ENCODE data around the gene GJD2. TPM values are rescaled to one million over a fixed set of nuclear protein-coding genes. Genes with fewer than 3 reads are reported as not detected.

Gene GJD2
- polyA plus RNA-seq, 3 donors: not detected

DNA sequence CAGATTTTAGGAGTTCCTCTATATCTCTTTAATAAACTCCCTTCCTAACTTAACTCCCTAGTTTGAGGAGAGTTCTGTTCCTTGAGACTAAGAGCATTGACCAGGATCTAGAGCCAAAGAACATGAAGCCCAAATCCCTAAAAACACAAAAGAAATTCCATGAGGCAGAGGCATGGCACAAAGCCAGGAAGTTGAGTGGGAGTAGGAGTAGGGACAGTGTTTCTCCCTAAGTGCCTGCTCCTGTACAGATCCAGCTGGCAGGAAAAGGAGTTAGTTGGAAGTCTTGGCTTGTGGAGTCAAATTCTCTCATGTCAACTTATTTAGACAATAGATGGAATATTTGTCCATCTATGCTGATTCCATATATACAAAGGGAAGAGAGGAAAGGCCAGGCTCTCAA is 29.2 kb upstream of the GJD2 start:
- Mint-ChIP-seq H3K4me1 (no peaks in the 10 kb centered on the region), H3K4me3 (no peak overlapping the region), H3K36me3 (no peaks in the 10 kb centered on the region), H3K27ac (no peak overlapping the region), H3K9me3 (peaks cover 0 to 11% (median 7%) of the 10 kb centered on the region in 7 donors), H3K27me3 (ENCODE audit: low read depth in 3 of 3) (peaks cover 0 to 8% (median 3%) of the 10 kb centered on the region in 3 donors)
- no peak for DNase-seq
- Histone ChIP-seq H3K4me1 (ENCODE audit: control insufficient read depth in 1 of 2, insufficient read depth in 2 of 2, low read length in 2 of 2) (no peaks in the 10 kb centered on the region), H3K4me2 (replicated peaks; ENCODE audit: extremely low read depth, low read length, poor library complexity, severe bottlenecking) (no peak overlapping the region), H3K27ac (ENCODE audit: low read depth in 1 of 2, low read length in 2 of 2) (no peak overlapping the region), H3K4me3 (replicated peaks in 1 of 3; ENCODE audit: low read depth in 2 of 3, low read length in 3 of 3) (no peak overlapping the region), H3K9ac (ENCODE audit: insufficient read depth, low read length, poor library complexity, severe bottlenecking) (no peak overlapping the region), H3K27me3 (ENCODE audit: control insufficient read depth in 2 of 2, insufficient read depth in 2 of 2, low read length in 2 of 2) (no peaks in the 10 kb centered on the region), H3K9me3 (replicated peaks in 1 of 2; ENCODE audit: control insufficient read depth in 1 of 2, insufficient read depth in 1 of 2, low read length in 2 of 2) (no peaks in the 10 kb centered on the region), H2AFZ (ENCODE audit: insufficient read depth, low read depth, low read length, poor library complexity, severe bottlenecking) (no peak overlapping the region), H4K20me1 (ENCODE audit: insufficient read depth, low read length) (no peaks in the 10 kb centered on the region), H3K36me3 (replicated peaks in 1 of 2; ENCODE audit: control insufficient read depth in 1 of 2, insufficient read depth in 2 of 2, low read length in 2 of 2) (no peaks in the 10 kb centered on the region), H3K79me2 (ENCODE audit: insufficient read depth, low read length) (no peaks in the 10 kb centered on the region)
- TF ChIP-seq, protein P1, sequence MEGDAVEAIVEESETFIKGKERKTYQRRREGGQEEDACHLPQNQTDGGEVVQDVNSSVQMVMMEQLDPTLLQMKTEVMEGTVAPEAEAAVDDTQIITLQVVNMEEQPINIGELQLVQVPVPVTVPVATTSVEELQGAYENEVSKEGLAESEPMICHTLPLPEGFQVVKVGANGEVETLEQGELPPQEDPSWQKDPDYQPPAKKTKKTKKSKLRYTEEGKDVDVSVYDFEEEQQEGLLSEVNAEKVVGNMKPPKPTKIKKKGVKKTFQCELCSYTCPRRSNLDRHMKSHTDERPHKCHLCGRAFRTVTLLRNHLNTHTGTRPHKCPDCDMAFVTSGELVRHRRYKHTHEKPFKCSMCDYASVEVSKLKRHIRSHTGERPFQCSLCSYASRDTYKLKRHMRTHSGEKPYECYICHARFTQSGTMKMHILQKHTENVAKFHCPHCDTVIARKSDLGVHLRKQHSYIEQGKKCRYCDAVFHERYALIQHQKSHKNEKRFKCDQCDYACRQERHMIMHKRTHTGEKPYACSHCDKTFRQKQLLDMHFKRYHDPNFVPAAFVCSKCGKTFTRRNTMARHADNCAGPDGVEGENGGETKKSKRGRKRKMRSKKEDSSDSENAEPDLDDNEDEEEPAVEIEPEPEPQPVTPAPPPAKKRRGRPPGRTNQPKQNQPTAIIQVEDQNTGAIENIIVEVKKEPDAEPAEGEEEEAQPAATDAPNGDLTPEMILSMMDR (IDR thresholded peaks at IDR 0.05): no peak
- intact Hi-C loops (cut with micrococcal nuclease): no loop called here

DNA sequence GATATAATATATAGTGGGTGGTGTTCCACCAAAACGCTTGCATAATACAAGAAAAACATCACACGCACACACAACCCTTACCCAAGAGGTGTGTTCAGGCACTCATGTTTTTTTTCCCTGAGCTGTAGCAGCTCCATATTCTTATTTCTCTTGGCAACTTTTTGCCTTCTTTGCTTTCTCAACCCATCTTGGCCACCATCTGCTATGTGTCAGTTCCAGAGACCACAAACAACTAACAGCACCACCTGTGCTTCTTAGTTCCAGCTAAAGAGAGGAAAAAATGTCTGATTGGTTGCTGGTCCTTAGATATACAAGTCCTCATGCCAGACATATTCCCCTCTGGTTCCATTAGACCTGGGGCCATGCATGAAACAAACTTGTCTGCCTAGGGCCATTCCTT is 28.6 kb upstream of the GJD2 start:
- no peak overlapping the region for H3K27ac Mint-ChIP-seq
- peaks cover 0 to 8% (median 3%) of the 10 kb centered on the region in 3 donors for H3K27me3 Mint-ChIP-seq (ENCODE audit: low read depth in 3 of 3)
- Histone ChIP-seq H3K4me1 (ENCODE audit: control insufficient read depth in 1 of 2, insufficient read depth in 2 of 2, low read length in 2 of 2) (no peaks in the 10 kb centered on the region), H4K20me1 (ENCODE audit: insufficient read depth, low read length) (no peaks in the 10 kb centered on the region), H3K27me3 (ENCODE audit: control insufficient read depth in 2 of 2, insufficient read depth in 2 of 2, low read length in 2 of 2) (no peaks in the 10 kb centered on the region), H3K9me3 (replicated peaks in 1 of 2; ENCODE audit: control insufficient read depth in 1 of 2, insufficient read depth in 1 of 2, low read length in 2 of 2) (peaks cover 0 to 3% of the 10 kb centered on the region in 2 donors), H3K4me2 (replicated peaks; ENCODE audit: extremely low read depth, low read length, poor library complexity, severe bottlenecking) (no peak overlapping the region), H3K36me3 (replicated peaks in 1 of 2; ENCODE audit: control insufficient read depth in 1 of 2, insufficient read depth in 2 of 2, low read length in 2 of 2) (no peaks in the 10 kb centered on the region), H3K27ac (ENCODE audit: low read depth in 1 of 2, low read length in 2 of 2) (no peak overlapping the region), H3K9ac (ENCODE audit: insufficient read depth, low read length, poor library complexity, severe bottlenecking) (no peak overlapping the region), H2AFZ (ENCODE audit: insufficient read depth, low read depth, low read length, poor library complexity, severe bottlenecking) (no peak overlapping the region), H3K79me2 (ENCODE audit: insufficient read depth, low read length) (no peaks in the 10 kb centered on the region), H3K4me3 (replicated peaks in 1 of 3; ENCODE audit: low read depth in 2 of 3, low read length in 3 of 3) (no peak overlapping the region)
- TF ChIP-seq, protein P1 (IDR thresholded peaks at IDR 0.05): no peak
- 100% methylated on average over 1 of the region's 2 CpGs for WGBS (ENCODE audit: insufficient coverage)
- intact Hi-C loops (cut with micrococcal nuclease): no loop called here
- H3K4me3 Mint-ChIP-seq: no peak overlapping the region
- peaks cover 0 to 11% (median 7%) of the 10 kb centered on the region in 7 donors for H3K9me3 Mint-ChIP-seq
- H3K36me3 Mint-ChIP-seq: no peaks in the 10 kb centered on the region
- DNase-seq: no peak
- no peaks in the 10 kb centered on the region for H3K4me1 Mint-ChIP-seq

All from CD14-positive monocyte (primary cell).